ENCODE results near the gene MPZL3. TPM values are rescaled to one million over a fixed set of nuclear protein-coding genes. Genes with fewer than 3 reads are reported as not detected.

MPZL3 gene
- total RNA-seq, 1 experiment from 2014 or later, result not detected

GRCh38 chr11:118217575-118217974, 34.6 kb downstream of the MPZL3 start:
- no peak overlapping the region for H3K4me3 ChIP-seq
- no peaks in the 10 kb centered on the region for H3K36me3 ChIP-seq
- no peaks in the 10 kb centered on the region for H3K4me1 ChIP-seq (replicated peaks)
- H3K27me3 ChIP-seq (replicated peaks), result no peaks in the 10 kb centered on the region
- H3K9me3 ChIP-seq (replicated peaks), result no peaks in the 10 kb centered on the region
- H3K27ac ChIP-seq, result no peak overlapping the region
- DNase-seq (ENCODE audit: low read depth in 1 of 2, low spot score in 2 of 2), result no peak

- no peak overlapping the region for H3K27ac ChIP-seq
- no peaks in the 10 kb centered on the region for H3K4me1 ChIP-seq (replicated peaks)
- H3K27me3 ChIP-seq (replicated peaks), result no peaks in the 10 kb centered on the region
- H3K9me3 ChIP-seq (replicated peaks), result no peaks in the 10 kb centered on the region
- H3K4me3 ChIP-seq, result no peak overlapping the region
- no peaks in the 10 kb centered on the region for H3K36me3 ChIP-seq
- no peak for DNase-seq (ENCODE audit: low read depth in 1 of 2, low spot score in 2 of 2)
Observed at GRCh38 chr11:118216621-118217481, 35.3 kb downstream of the MPZL3 start.

- no peaks in the 10 kb centered on the region for H3K4me1 ChIP-seq (replicated peaks)
- H3K27ac ChIP-seq, result no peak overlapping the region
- H3K36me3 ChIP-seq, result no peaks in the 10 kb centered on the region
- no peaks in the 10 kb centered on the region for H3K27me3 ChIP-seq (replicated peaks)
- H3K4me3 ChIP-seq, result no peak overlapping the region
- no peaks in the 10 kb centered on the region for H3K9me3 ChIP-seq (replicated peaks)
- no peak for DNase-seq (ENCODE audit: low read depth in 1 of 2, low spot score in 2 of 2)
Observed at GRCh38 chr11:118215765-118216164, 36.4 kb downstream of the MPZL3 start.

GRCh38 chr11:118215262-118215661, 36.9 kb downstream of the MPZL3 start:
- H3K27me3 ChIP-seq (replicated peaks), result no peaks in the 10 kb centered on the region
- H3K36me3 ChIP-seq, result no peaks in the 10 kb centered on the region
- no peak for DNase-seq (ENCODE audit: low read depth in 1 of 2, low spot score in 2 of 2)
- H3K4me3 ChIP-seq, result no peak overlapping the region
- no peaks in the 10 kb centered on the region for H3K9me3 ChIP-seq (replicated peaks)
- no peaks in the 10 kb centered on the region for H3K4me1 ChIP-seq (replicated peaks)
- H3K27ac ChIP-seq, result no peak overlapping the region

- H3K4me3 ChIP-seq, result no peak overlapping the region
- no peak for DNase-seq (ENCODE audit: low read depth in 1 of 2, low spot score in 2 of 2)
- no peaks in the 10 kb centered on the region for H3K4me1 ChIP-seq (replicated peaks)
- H3K36me3 ChIP-seq, result no peaks in the 10 kb centered on the region
- H3K27ac ChIP-seq, result no peak overlapping the region
- H3K9me3 ChIP-seq (replicated peaks), result no peaks in the 10 kb centered on the region
- no peaks in the 10 kb centered on the region for H3K27me3 ChIP-seq (replicated peaks)
Observed at GRCh38 chr11:118214210-118214914, 37.8 kb downstream of the MPZL3 start.

- H3K27me3 ChIP-seq (replicated peaks), result no peaks in the 10 kb centered on the region
- no peaks in the 10 kb centered on the region for H3K4me1 ChIP-seq (replicated peaks)
- no peak overlapping the region for H3K27ac ChIP-seq
- no peaks in the 10 kb centered on the region for H3K9me3 ChIP-seq (replicated peaks)
- no peaks in the 10 kb centered on the region for H3K36me3 ChIP-seq
- H3K4me3 ChIP-seq, result no peak overlapping the region
- no peak for DNase-seq (ENCODE audit: low read depth in 1 of 2, low spot score in 2 of 2)
Observed at GRCh38 chr11:118213781-118214180, 38.4 kb downstream of the MPZL3 start.

- no peaks in the 10 kb centered on the region for H3K27me3 ChIP-seq (replicated peaks)
- no peak overlapping the region for H3K27ac ChIP-seq
- no peak overlapping the region for H3K4me3 ChIP-seq
- no peaks in the 10 kb centered on the region for H3K4me1 ChIP-seq (replicated peaks)
- no peaks in the 10 kb centered on the region for H3K9me3 ChIP-seq (replicated peaks)
- no peak for DNase-seq (ENCODE audit: low read depth in 1 of 2, low spot score in 2 of 2)
- H3K36me3 ChIP-seq, result no peaks in the 10 kb centered on the region
Observed at GRCh38 chr11:118213201-118213600, 39.0 kb downstream of the MPZL3 start.

- H3K27ac ChIP-seq, result no peak overlapping the region
- no peaks in the 10 kb centered on the region for H3K4me1 ChIP-seq (replicated peaks)
- H3K9me3 ChIP-seq (replicated peaks), result no peaks in the 10 kb centered on the region
- no peaks in the 10 kb centered on the region for H3K36me3 ChIP-seq
- DNase-seq (ENCODE audit: low read depth in 1 of 2, low spot score in 2 of 2), result no peak
- H3K27me3 ChIP-seq (replicated peaks), result no peaks in the 10 kb centered on the region
- no peak overlapping the region for H3K4me3 ChIP-seq
Observed at GRCh38 chr11:118212781-118213191, 39.4 kb downstream of the MPZL3 start.

GRCh38 chr11:118212131-118212725, 39.9 kb downstream of the MPZL3 start:
- no peaks in the 10 kb centered on the region for H3K27me3 ChIP-seq (replicated peaks)
- no peaks in the 10 kb centered on the region for H3K9me3 ChIP-seq (replicated peaks)
- H3K27ac ChIP-seq, result no peak overlapping the region
- no peak for DNase-seq (ENCODE audit: low read depth in 1 of 2, low spot score in 2 of 2)
- H3K36me3 ChIP-seq, result no peaks in the 10 kb centered on the region
- no peaks in the 10 kb centered on the region for H3K4me1 ChIP-seq (replicated peaks)
- H3K4me3 ChIP-seq, result no peak overlapping the region

- Histone ChIP-seq H3K27ac (no peak overlapping the region), H3K9me3 (replicated peaks) (no peaks in the 10 kb centered on the region), H3K36me3 (no peaks in the 10 kb centered on the region), H3K4me3 (no peak overlapping the region), H3K4me1 (replicated peaks) (no peaks in the 10 kb centered on the region), H3K27me3 (replicated peaks) (no peaks in the 10 kb centered on the region; the same call in 1 of the 2 replicates)
- DNase-seq (ENCODE audit: low read depth in 1 of 2, low spot score in 2 of 2), result peak in 1 of 2 experiments; percentile 1
Observed at GRCh38 chr11:118211006-118211405, 41.2 kb downstream of the MPZL3 start.

- H3K27ac ChIP-seq, result no peak overlapping the region
- H3K4me1 ChIP-seq (replicated peaks), result no peaks in the 10 kb centered on the region
- H3K4me3 ChIP-seq, result no peak overlapping the region
- no peaks in the 10 kb centered on the region for H3K36me3 ChIP-seq
- no peaks in the 10 kb centered on the region for H3K9me3 ChIP-seq (replicated peaks)
- H3K27me3 ChIP-seq (replicated peaks), result no peaks in the 10 kb centered on the region; the same call in 1 of the 2 replicates
- no peak for DNase-seq (ENCODE audit: low read depth in 1 of 2, low spot score in 2 of 2)
Observed at GRCh38 chr11:118210323-118210722, 41.8 kb downstream of the MPZL3 start.

GRCh38 chr11:118209033-118209432, 43.1 kb downstream of the MPZL3 start:
- Histone ChIP-seq H3K36me3 (no peaks in the 10 kb centered on the region), H3K27me3 (replicated peaks) (no peaks in the 10 kb centered on the region; the same call in 1 of the 2 replicates), H3K27ac (no peak overlapping the region), H3K9me3 (replicated peaks) (no peaks in the 10 kb centered on the region), H3K4me3 (no peak overlapping the region), H3K4me1 (replicated peaks) (no peaks in the 10 kb centered on the region)
- DNase-seq (ENCODE audit: low read depth in 1 of 2, low spot score in 2 of 2), result no peak

GRCh38 chr11:118207079-118207478, 45.1 kb downstream of the MPZL3 start:
- Histone ChIP-seq H3K27ac (no peak overlapping the region), H3K27me3 (replicated peaks) (no peaks in the 10 kb centered on the region; the same call in 1 of the 2 replicates), H3K9me3 (replicated peaks) (no peaks in the 10 kb centered on the region), H3K4me3 (no peak overlapping the region), H3K36me3 (no peaks in the 10 kb centered on the region), H3K4me1 (replicated peaks) (no peaks in the 10 kb centered on the region)
- no peak for DNase-seq (ENCODE audit: low read depth in 1 of 2, low spot score in 2 of 2)

Data from SJSA1 (cell line).